ENCODE measurements around the gene LGI2.

GRCh38 chr4:25032126-25032525 is 1.4 kb upstream of the LGI2 start:
- no peak for TF ChIP-seq CTCF (IDR thresholded peaks at IDR 0.05; ENCODE audit: borderline replicate concordance, extremely low read depth, low read length, poor library complexity, severe bottlenecking)
- no peak for TF ChIP-seq EZH2 (IDR thresholded peaks at IDR 0.05; ENCODE audit: borderline replicate concordance, low read depth, low read length, severe bottlenecking)
